Stimulated activated CD8-positive, alpha-beta memory T cell treated with anti-CD3 and anti-CD28 coated beads, Interleukin-7, amount 100 ng/mL, for 24 hours (primary cell): ENCODE measurements around the gene HLA-B.

Experiments
- DNase-seq: peaks from one replicate; pipeline ENCODE4 v3.0.0-alpha.2; 2020; ENCODE audit warnings: low read depth

HLA-B gene

GRCh38 chr6:31352683-31353383 is 4.1 kb downstream of the HLA-B start:
- no peak for DNase-seq

GRCh38 chr6:31352310-31352682 is 4.7 kb downstream of the HLA-B start:
- DNase-seq, result no peak

GRCh38 chr6:31351401-31352309 is 5.3 kb downstream of the HLA-B start:
- DNase-seq, result no peak

GRCh38 chr6:31351033-31351380 is 6.0 kb downstream of the HLA-B start:
- no peak for DNase-seq

GRCh38 chr6:31350196-31351032 is 6.6 kb downstream of the HLA-B start:
- DNase-seq, result no peak

- DNase-seq, result no peak
These were observed 7.7 kb downstream of the HLA-B start for GRCh38 chr6:31349301-31349700.

- DNase-seq, result no peak
These were observed 11.8 kb downstream of the HLA-B start for GRCh38 chr6:31345026-31345730.

GRCh38 chr6:31340228-31340627 is 16.8 kb downstream of the HLA-B start:
- no peak for DNase-seq

GRCh38 chr6:31339210-31339609 is 17.8 kb downstream of the HLA-B start:
- DNase-seq, result no peak

- DNase-seq, result no peak
These were observed 20.0 kb downstream of the HLA-B start for GRCh38 chr6:31336896-31337496.

GRCh38 chr6:31332637-31333602 is 24.1 kb downstream of the HLA-B start:
- DNase-seq, result no peak

- DNase-seq, result no peak
These were observed 28.5 kb downstream of the HLA-B start for GRCh38 chr6:31328355-31328960.

- no peak for DNase-seq
These were observed 35.2 kb downstream of the HLA-B start for GRCh38 chr6:31321820-31322219.

- no peak for DNase-seq
These were observed 35.8 kb downstream of the HLA-B start for GRCh38 chr6:31321005-31321707.

GRCh38 chr6:31317036-31317435 is 39.9 kb downstream of the HLA-B start:
- no peak for DNase-seq

- no peak for DNase-seq
These were observed 47.3 kb downstream of the HLA-B start for GRCh38 chr6:31309641-31310040.

- no peak for DNase-seq
These were observed 48.2 kb downstream of the HLA-B start for GRCh38 chr6:31308845-31309175.

- DNase-seq, result peak; percentile 12
These were observed 48.7 kb downstream of the HLA-B start for GRCh38 chr6:31308050-31308844.

GRCh38 chr6:31307669-31308049 is 49.3 kb downstream of the HLA-B start:
- no peak for DNase-seq
